ENCODE data around the gene RASSF8.

- TF ChIP-seq POLR2A (IDR thresholded peaks at IDR 0.05; ENCODE audit: low read length) (no peak), GATA1 (IDR thresholded peaks at IDR 0.05; ENCODE audit: low read depth, low read length) (no peak)
Observed at GRCh38 chr12:26009593-26009992, 51.1 kb downstream of the RASSF8 start.

Measured in erythroblast (primary cell).